Fibroblast of skin of right quadriceps (primary cell): ENCODE results near the gene TNRC18.
A peak's percentile ranks its signal among the peaks of the same experiment; 100 is the strongest.

Experiments used
- DNase-seq: peaks from one replicate; pipeline ENCODE4 v3.0.0-alpha.2; 2013

Gene TNRC18

GRCh38 chr7:5396999-5397663 lies 26.5 kb downstream of the TNRC18 start:
- DNase-seq: peak; percentile 65

- no peak for DNase-seq
These were observed 27.1 kb downstream of the TNRC18 start for GRCh38 chr7:5396542-5396941.

- no peak for DNase-seq
These were observed 28.4 kb downstream of the TNRC18 start for GRCh38 chr7:5395246-5395645.

- DNase-seq: no peak
These were observed 29.1 kb downstream of the TNRC18 start for GRCh38 chr7:5394264-5395105.

GRCh38 chr7:5393748-5394147 lies 29.9 kb downstream of the TNRC18 start:
- DNase-seq: no peak

- no peak for DNase-seq
These were observed 30.3 kb downstream of the TNRC18 start for GRCh38 chr7:5393328-5393727.

GRCh38 chr7:5390918-5391317 lies 32.7 kb downstream of the TNRC18 start:
- DNase-seq: no peak

GRCh38 chr7:5388905-5389433 lies 34.7 kb downstream of the TNRC18 start:
- DNase-seq: no peak

GRCh38 chr7:5388273-5388901 lies 35.2 kb downstream of the TNRC18 start:
- DNase-seq: no peak

GRCh38 chr7:5387711-5388245 lies 35.9 kb downstream of the TNRC18 start:
- no peak for DNase-seq

- no peak for DNase-seq
These were observed 39.0 kb downstream of the TNRC18 start for GRCh38 chr7:5384618-5385017.

GRCh38 chr7:5383314-5384098 lies 40.1 kb downstream of the TNRC18 start:
- no peak for DNase-seq

GRCh38 chr7:5382281-5382892 lies 41.2 kb downstream of the TNRC18 start:
- DNase-seq: peak; percentile 70

GRCh38 chr7:5381071-5381772 lies 42.4 kb downstream of the TNRC18 start:
- DNase-seq: no peak

GRCh38 chr7:5380350-5381070 lies 43.1 kb downstream of the TNRC18 start:
- DNase-seq: no peak

GRCh38 chr7:5379546-5379945 lies 44.1 kb downstream of the TNRC18 start:
- DNase-seq: no peak

- no peak for DNase-seq
These were observed 45.8 kb downstream of the TNRC18 start for GRCh38 chr7:5377816-5378215.

- DNase-seq: no peak
These were observed 46.4 kb downstream of the TNRC18 start for GRCh38 chr7:5377279-5377678.

- no peak for DNase-seq
These were observed 47.7 kb downstream of the TNRC18 start for GRCh38 chr7:5375925-5376324.

- DNase-seq: no peak
These were observed 49.2 kb downstream of the TNRC18 start for GRCh38 chr7:5374464-5374863.

- no peak for DNase-seq
These were observed 50.3 kb downstream of the TNRC18 start for GRCh38 chr7:5373300-5373699.
